Measurements from ENCODE around the gene MAGI2. TPM values are rescaled to one million over a fixed set of nuclear protein-coding genes. Genes with fewer than 3 reads are reported as not detected.

The MAGI2 gene
- total and polyA plus RNA-seq, 2 experiments from 2014 or later = 16.8 to 24.7 TPM

- no peaks in the 10 kb centered on the region for H3K9me3 ChIP-seq (ENCODE audit: low read depth)
- H3K27ac ChIP-seq = no peak overlapping the region
- no peaks in the 10 kb centered on the region for H3K4me1 ChIP-seq (ENCODE audit: low read depth)
- no peak for TF ChIP-seq CTCF (IDR thresholded peaks at IDR 0.05; ENCODE audit: low read depth, low read length)
- peak in 1 of 2 donors; percentile 54 for DNase-seq (ENCODE audit: low read depth in 1 of 2, low spot score in 1 of 2)
- no peaks in the 10 kb centered on the region for H3K27me3 ChIP-seq
- no peak overlapping the region for H3K4me3 ChIP-seq
- H3K36me3 ChIP-seq = no peaks in the 10 kb centered on the region
Observed at GRCh38 chr7:78279032-78279431, 1174.4 kb downstream of the MAGI2 start.

GRCh38 chr7:78267141-78267540 is 1186.3 kb downstream of the MAGI2 start:
- Histone ChIP-seq H3K9me3 (ENCODE audit: low read depth) (peaks cover 3% of the 10 kb centered on the region), H3K4me3 (no peak overlapping the region), H3K27ac (no peak overlapping the region), H3K4me1 (ENCODE audit: low read depth) (no peaks in the 10 kb centered on the region), H3K27me3 (no peaks in the 10 kb centered on the region), H3K36me3 (no peaks in the 10 kb centered on the region)
- DNase-seq (ENCODE audit: low read depth in 1 of 2, low spot score in 1 of 2) = no peak
- TF ChIP-seq CTCF (IDR thresholded peaks at IDR 0.05; ENCODE audit: low read depth, low read length) = no peak

GRCh38 chr7:78265486-78265885 is 1188.0 kb downstream of the MAGI2 start:
- no peak for DNase-seq (ENCODE audit: low read depth in 1 of 2, low spot score in 1 of 2)
- no peak for TF ChIP-seq CTCF (IDR thresholded peaks at IDR 0.05; ENCODE audit: low read depth, low read length)
- Histone ChIP-seq H3K4me1 (ENCODE audit: low read depth) (no peaks in the 10 kb centered on the region), H3K27ac (no peak overlapping the region), H3K9me3 (ENCODE audit: low read depth) (peaks cover 3% of the 10 kb centered on the region), H3K4me3 (no peak overlapping the region), H3K27me3 (no peaks in the 10 kb centered on the region), H3K36me3 (no peaks in the 10 kb centered on the region)

GRCh38 chr7:78265071-78265470 is 1188.4 kb downstream of the MAGI2 start:
- TF ChIP-seq CTCF (IDR thresholded peaks at IDR 0.05; ENCODE audit: low read depth, low read length) = no peak
- Histone ChIP-seq H3K9me3 (ENCODE audit: low read depth) (peaks cover 3% of the 10 kb centered on the region), H3K27me3 (no peaks in the 10 kb centered on the region), H3K27ac (no peak overlapping the region), H3K4me1 (ENCODE audit: low read depth) (no peaks in the 10 kb centered on the region), H3K36me3 (no peaks in the 10 kb centered on the region), H3K4me3 (no peak overlapping the region)
- DNase-seq (ENCODE audit: low read depth in 1 of 2, low spot score in 1 of 2) = no peak

GRCh38 chr7:78264105-78264504 is 1189.4 kb downstream of the MAGI2 start:
- Histone ChIP-seq H3K4me1 (ENCODE audit: low read depth) (no peaks in the 10 kb centered on the region), H3K36me3 (no peaks in the 10 kb centered on the region), H3K9me3 (ENCODE audit: low read depth) (peaks cover 3% of the 10 kb centered on the region), H3K4me3 (no peak overlapping the region), H3K27me3 (no peaks in the 10 kb centered on the region), H3K27ac (no peak overlapping the region)
- DNase-seq (ENCODE audit: low read depth in 1 of 2, low spot score in 1 of 2) = no peak
- no peak for TF ChIP-seq CTCF (IDR thresholded peaks at IDR 0.05; ENCODE audit: low read depth, low read length)

GRCh38 chr7:78261739-78262138 is 1191.7 kb downstream of the MAGI2 start:
- no peak overlapping the region for H3K4me3 ChIP-seq
- DNase-seq (ENCODE audit: low read depth in 1 of 2, low spot score in 1 of 2) = no peak
- H3K36me3 ChIP-seq = no peaks in the 10 kb centered on the region
- TF ChIP-seq CTCF (IDR thresholded peaks at IDR 0.05; ENCODE audit: low read depth, low read length) = no peak
- no peaks in the 10 kb centered on the region for H3K9me3 ChIP-seq (ENCODE audit: low read depth)
- H3K27ac ChIP-seq = no peak overlapping the region
- H3K27me3 ChIP-seq = no peaks in the 10 kb centered on the region
- H3K4me1 ChIP-seq (ENCODE audit: low read depth) = no peaks in the 10 kb centered on the region

Measured in cardiac muscle cell (in vitro differentiated cells and primary cell).